Measurements from ENCODE around the gene ZPLD1. TPM values are rescaled to one million over a fixed set of nuclear protein-coding genes. Genes with fewer than 3 reads are reported as not detected.

ZPLD1 gene
- total RNA-seq (2014; rRNA removed; shearing (Covaris generic)) = 0.21 TPM in 1 of 2 replicates, not detected in the other

DNA sequence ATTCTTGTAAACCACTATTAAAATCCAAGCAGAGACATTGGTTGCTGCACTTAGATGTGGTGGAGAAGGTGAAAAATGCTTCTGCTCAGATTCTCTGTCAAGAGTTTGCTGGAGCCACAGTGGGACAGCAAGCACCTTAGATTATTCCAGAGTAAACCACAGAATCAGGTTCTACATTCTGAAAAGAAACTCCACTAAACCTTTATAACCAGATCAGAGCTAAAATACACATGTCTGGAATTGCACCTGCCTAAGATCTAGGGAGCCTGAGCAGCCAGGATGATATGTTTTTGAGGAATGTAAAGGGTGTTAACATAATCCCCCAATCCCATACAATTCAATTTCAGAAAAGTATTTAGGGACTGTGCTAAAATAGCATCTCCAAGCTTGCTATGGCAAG, at the start of gene ZPLD1:
Gene ZPLD1 (plus strand): TSS at position 301 of the 400 bp plus-strand sequence. CDS start 3,473 bp downstream, outside the sequence.

